Lung (tissue), 12 donors: ENCODE measurements around the gene ASPG. TPM values are rescaled to one million over a fixed set of nuclear protein-coding genes. Genes with fewer than 3 reads are reported as not detected.

ENCODE experiments used
- ATAC-seq: fragments of 200-7000 bp; cut with Tn5 transposase; one replicate; pipeline ENCODE4 v1.9.1; 2020; ENCODE audit warnings: moderate number of reproducible peaks; ENCODE audit not compliant: insufficient read depth, low FRiP score
- DNase-seq, 3 donors: peaks; one replicate each; pipeline ENCODE4 v3.0.0-alpha.2; 2013 to 2017
- H3K27ac ChIP-seq, 2 donors: one replicate each; pipeline ENCODE4 v1.5.1; 2013; ENCODE audit warnings: mild to moderate bottlenecking in 2 of 2, moderate library complexity in 2 of 2, control low read depth in 1 of 2, inconsistent platforms in 1 of 2, low read depth in 1 of 2, low read length in 1 of 2
- H3K27me3 ChIP-seq, 3 donors: one replicate each; pipeline ENCODE4 v1.5.1; 2013; ENCODE audit warnings: low read length in 2 of 3; ENCODE audit not compliant: control insufficient read depth in 3 of 3, insufficient read depth in 3 of 3
- H3K36me3 ChIP-seq, 4 donors: one replicate each; pipeline ENCODE4 v1.5.1; 2013; ENCODE audit warnings: low read length in 4 of 4, mild to moderate bottlenecking in 1 of 4, moderate library complexity in 1 of 4; ENCODE audit not compliant: control insufficient read depth in 4 of 4, insufficient read depth in 4 of 4
- H3K4me1 ChIP-seq, 5 donors: one replicate each; pipeline ENCODE4 v1.5.1; 2013; ENCODE audit warnings: low read length in 5 of 5, mild to moderate bottlenecking in 2 of 5, moderate library complexity in 1 of 5; ENCODE audit not compliant: control insufficient read depth in 5 of 5, insufficient read depth in 5 of 5
- H3K4me3 ChIP-seq: one replicate; pipeline ENCODE4 v1.5.1; 2013; ENCODE audit warnings: mild to moderate bottlenecking, control low read depth, moderate library complexity
- H3K9ac ChIP-seq, 2 donors: one replicate each; pipeline ENCODE4 v1.5.1; 2013; ENCODE audit warnings: low read length in 2 of 2, control low read depth in 1 of 2; ENCODE audit not compliant: insufficient read depth in 1 of 2
- H3K9me3 ChIP-seq, 4 donors: one replicate each; pipeline ENCODE4 v1.5.1; 2013; ENCODE audit warnings: low read length in 3 of 4, mild to moderate bottlenecking in 1 of 4, moderate library complexity in 1 of 4; ENCODE audit not compliant: control insufficient read depth in 4 of 4, insufficient read depth in 3 of 4
- WGBS, 2 donors: extraction: QIAGEN DNeasy Blood & Tissue Kit; methylation state at CpG; one replicate each; pipeline ENCODE4 v1.1.7; 2013; 5-methylcytosine and 5-hydroxymethylcytosine counted together
- polyA plus RNA-seq, 2 donors: library from polyadenylated mRNA; stranded (reverse); fragments of 200-250 nt; gene quantifications; one replicate each; pipeline ENCODE4 v1.2.1, GENCODE V29; 2013
- total RNA-seq, 2 donors: library from RNA; depleted of rRNA in 1 of 2; stranded (reverse); fragments of >200 nt in 1 of 2; gene quantifications; one replicate each; pipeline ENCODE4 v1.2.1, GENCODE V29; 2014 to 2021
- TF ChIP-seq, protein P1 (sequence below): IDR thresholded peaks from 2 replicates; pipeline ENCODE4 v1.5.1; 2012; ENCODE audit warnings: mild to moderate bottlenecking; ENCODE audit errors: control extremely low read depth, extremely low read depth
- donor health status: control.
- donor health status: control.
- donor health status: Bipolar disorder and iron deficiency.
- donor health status: healthy.
- donor health status: DM: yes; HTN: yes; CAD: no.

ASPG gene
- total and polyA plus RNA-seq, 4 donors = 0.73 to 4.7 (median 3.0) TPM

DNA sequence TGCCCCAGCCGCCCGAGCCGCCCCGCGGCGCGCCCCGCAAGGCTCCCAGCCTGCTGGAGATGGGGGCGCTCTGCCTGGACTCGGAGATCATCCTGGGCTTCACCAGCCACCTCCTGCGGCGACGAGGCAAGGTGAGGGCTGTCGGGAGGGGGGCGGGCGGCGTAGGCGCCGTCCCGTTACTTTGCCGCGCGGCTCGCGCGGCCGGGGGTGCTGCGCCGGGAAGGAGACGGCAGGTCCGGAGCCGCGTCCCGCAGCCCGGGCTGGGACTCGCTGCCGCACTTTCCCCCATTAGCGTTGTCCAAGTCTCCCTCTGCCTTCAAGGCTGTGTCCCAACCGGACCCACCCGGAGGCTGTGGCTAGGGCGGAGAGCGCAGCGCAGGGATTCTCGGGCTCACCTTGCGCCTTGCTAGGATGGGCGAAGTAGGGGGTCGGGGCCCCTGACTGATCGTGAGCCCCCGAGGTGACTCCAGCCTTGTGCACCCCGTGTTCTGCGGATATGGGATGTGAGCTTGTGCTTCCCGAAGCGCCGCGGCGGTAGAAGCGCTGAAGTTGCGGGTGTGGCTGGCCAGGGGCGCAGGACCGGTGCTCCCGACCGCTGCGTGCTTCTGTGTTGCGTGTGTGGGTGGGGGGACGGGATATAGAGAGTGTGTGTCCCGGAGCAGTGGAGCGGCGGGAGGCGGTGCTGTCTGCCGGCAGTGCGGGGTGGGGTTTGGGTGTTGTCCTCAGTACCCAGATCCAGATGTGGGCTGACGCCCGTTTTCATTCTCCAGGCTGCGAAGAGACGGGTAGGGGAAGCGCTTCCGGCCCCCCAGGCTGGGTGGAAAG, 51.2 kb downstream of the ASPG start:
- TF ChIP-seq, protein P1, sequence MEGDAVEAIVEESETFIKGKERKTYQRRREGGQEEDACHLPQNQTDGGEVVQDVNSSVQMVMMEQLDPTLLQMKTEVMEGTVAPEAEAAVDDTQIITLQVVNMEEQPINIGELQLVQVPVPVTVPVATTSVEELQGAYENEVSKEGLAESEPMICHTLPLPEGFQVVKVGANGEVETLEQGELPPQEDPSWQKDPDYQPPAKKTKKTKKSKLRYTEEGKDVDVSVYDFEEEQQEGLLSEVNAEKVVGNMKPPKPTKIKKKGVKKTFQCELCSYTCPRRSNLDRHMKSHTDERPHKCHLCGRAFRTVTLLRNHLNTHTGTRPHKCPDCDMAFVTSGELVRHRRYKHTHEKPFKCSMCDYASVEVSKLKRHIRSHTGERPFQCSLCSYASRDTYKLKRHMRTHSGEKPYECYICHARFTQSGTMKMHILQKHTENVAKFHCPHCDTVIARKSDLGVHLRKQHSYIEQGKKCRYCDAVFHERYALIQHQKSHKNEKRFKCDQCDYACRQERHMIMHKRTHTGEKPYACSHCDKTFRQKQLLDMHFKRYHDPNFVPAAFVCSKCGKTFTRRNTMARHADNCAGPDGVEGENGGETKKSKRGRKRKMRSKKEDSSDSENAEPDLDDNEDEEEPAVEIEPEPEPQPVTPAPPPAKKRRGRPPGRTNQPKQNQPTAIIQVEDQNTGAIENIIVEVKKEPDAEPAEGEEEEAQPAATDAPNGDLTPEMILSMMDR = no peak
- Histone ChIP-seq H3K27me3 (peaks cover 18 to 31% (median 25%) of the 10 kb centered on the region in 3 donors), H3K36me3 (peaks cover 0 to under 1% (median 0%) of the 10 kb centered on the region in 4 donors), H3K4me1 (peaks cover 0 to 55% (median 6%) of the 10 kb centered on the region in 5 donors), H3K4me3 (peak overlapping the region; percentile 7), H3K9me3 (no peaks in the 10 kb centered on the region), H3K9ac (no peak overlapping the region), H3K27ac (no peak overlapping the region)
- WGBS, 2 donors = 3 to 4% methylated on average over 59 to 77 of the region's 77 CpGs
- no peak for ATAC-seq
- DNase-seq = peak in 1 of 3 donors; percentile 15

DNA sequence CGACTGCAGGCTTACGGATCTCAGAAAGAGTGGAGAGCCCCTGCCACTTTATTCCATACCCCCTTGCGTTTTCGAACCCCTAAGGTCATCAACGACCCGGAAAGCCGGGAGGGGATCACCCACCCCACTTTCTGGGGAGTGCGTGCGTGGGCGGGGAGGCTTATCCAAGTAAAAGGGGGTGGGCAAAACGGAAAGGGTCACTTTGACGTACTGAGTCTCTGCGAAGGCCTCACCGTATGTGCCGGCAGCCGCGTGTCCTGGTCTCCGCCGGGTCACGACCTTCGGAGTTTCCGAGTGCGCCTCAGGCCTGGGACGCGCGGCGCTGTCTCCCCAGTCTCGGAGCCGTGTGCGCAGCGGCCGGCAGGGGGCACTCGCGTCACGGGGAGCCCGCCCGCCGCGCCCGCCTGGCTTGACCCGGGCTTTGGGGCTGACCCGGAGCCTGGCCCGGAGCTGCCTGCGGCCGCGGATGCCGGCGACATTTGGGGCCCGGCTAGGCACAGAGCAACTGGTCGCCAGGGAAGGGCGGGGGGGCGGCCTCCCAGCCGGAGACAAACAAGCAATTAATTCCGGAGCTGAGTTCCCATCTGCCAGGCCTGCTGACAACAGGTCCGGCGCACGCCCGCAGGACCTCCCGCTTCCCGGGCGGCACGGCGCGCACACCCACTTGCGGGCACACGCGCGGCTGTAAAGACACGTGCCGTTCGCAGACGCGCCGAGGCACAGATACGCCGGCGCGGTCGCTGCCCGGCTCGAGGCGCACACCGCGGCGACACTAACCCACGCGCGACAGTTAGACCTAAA, 52.0 kb downstream of the ASPG start:
- Histone ChIP-seq H3K27me3 (peaks cover 18 to 31% (median 25%) of the 10 kb centered on the region in 3 donors), H3K9ac (no peak overlapping the region), H3K27ac (no peak overlapping the region), H3K4me1 (peaks cover 0 to 55% (median 6%) of the 10 kb centered on the region in 5 donors), H3K4me3 (no peak overlapping the region), H3K36me3 (peaks cover 0 to 6% (median 0%) of the 10 kb centered on the region in 4 donors), H3K9me3 (no peaks in the 10 kb centered on the region)
- 1% methylated on average over 72 to 88 of the region's 88 CpGs for WGBS, 2 donors
- DNase-seq (peak; percentile 64 to 70 (median 70)), ATAC-seq (peak; percentile 76)
- TF ChIP-seq, protein P1 = peak; percentile 79

DNA sequence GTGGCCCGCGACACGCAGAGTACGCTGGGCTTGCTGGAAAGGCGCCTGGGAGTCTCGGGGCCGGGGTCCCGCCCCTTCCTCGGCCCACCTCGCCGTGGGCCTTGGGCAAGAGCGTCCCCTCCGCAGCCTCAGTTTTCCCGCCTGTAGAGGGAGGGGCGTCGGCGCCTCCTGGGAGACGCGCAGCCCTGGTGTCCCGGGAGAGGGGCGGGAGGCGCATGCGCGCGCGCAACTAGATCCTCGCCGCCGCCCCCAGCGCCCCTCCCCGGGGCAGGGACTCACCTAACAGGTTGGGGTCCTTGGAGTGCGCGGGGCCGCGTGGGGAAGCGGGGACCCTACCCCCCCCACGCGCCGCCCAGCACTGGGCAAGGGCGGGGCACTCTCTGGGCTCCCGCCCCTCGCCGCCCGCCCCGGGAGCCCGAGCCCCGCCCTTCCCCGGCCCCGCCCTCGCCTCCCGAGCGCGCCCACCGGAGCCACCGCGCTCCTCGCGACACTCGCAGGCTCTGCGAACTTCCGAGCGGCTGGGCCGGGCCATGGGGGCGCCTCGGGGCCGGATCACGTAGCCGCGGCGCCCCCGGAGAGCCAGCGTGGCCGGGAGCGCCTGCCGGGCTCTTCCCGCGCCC, 52.7 kb downstream of the ASPG start, which contains the start of gene KIF26A:
Gene KIF26A, plus strand, starts transcription at position 490 of the 620 bp plus-strand sequence. CDS start 136 bp downstream, outside the sequence.
- no peaks in the 10 kb centered on the region for H3K9me3 ChIP-seq
- peak; percentile 48 for ATAC-seq
- peak within 1 kb of the TSS in 1 of 2 donors; percentile 42 for H3K9ac ChIP-seq
- peak; percentile 76 to 78 (median 77) for DNase-seq
- peak within 1 kb of the TSS; percentile 45 for H3K4me3 ChIP-seq
- WGBS, 2 donors = 1% methylated on average over 32 to 77 of the region's 77 CpGs
- peaks cover 0 to 55% (median 6%) of the 10 kb centered on the region in 5 donors for H3K4me1 ChIP-seq
- H3K36me3 ChIP-seq = peaks cover 0 to 9% (median 0%) of the 10 kb centered on the region in 4 donors
- H3K27me3 ChIP-seq = peaks cover 18 to 31% (median 25%) of the 10 kb centered on the region in 3 donors
- TF ChIP-seq, protein P1 = no peak
- H3K27ac ChIP-seq = peak within 1 kb of the TSS in 1 of 2 donors; percentile 67
